NCI-H187 treated with DMSO at 0.1 percent for 48 hours (cell line): ENCODE data around the gene GSE1.

ENCODE experiments used
- DNase-seq: peaks from one replicate; lab custom pipeline; 2025; lab: John Stamatoyannopoulos, UW

The GSE1 gene

GRCh38 chr16:85681255-85681654 is 68.1 kb downstream of the GSE1 start:
- no peak for DNase-seq

DNA sequence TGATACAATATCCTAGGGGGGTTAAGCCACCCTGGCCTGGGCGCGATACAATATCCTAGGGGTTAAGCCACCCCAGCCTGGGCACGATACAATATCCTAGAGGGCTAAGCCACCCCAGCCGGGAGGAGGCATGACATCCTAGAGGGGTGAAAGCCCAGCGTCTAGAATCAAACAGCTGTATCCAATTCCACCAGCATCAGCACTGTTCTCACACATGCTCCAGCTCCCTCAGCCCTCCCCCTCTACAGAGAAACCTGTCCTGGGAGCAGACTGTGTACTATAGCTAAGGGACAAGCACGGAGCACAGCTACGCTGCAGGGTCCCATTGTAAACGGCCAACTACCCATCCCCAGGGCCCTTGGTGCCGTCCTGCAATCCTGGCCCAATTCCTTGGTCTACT is 69.4 kb downstream of the GSE1 start:
- DNase-seq = no peak

GRCh38 chr16:85683363-85683762 is 70.2 kb downstream of the GSE1 start:
- no peak for DNase-seq

GRCh38 chr16:85685251-85685650 is 72.1 kb downstream of the GSE1 start:
- DNase-seq = no peak

DNA sequence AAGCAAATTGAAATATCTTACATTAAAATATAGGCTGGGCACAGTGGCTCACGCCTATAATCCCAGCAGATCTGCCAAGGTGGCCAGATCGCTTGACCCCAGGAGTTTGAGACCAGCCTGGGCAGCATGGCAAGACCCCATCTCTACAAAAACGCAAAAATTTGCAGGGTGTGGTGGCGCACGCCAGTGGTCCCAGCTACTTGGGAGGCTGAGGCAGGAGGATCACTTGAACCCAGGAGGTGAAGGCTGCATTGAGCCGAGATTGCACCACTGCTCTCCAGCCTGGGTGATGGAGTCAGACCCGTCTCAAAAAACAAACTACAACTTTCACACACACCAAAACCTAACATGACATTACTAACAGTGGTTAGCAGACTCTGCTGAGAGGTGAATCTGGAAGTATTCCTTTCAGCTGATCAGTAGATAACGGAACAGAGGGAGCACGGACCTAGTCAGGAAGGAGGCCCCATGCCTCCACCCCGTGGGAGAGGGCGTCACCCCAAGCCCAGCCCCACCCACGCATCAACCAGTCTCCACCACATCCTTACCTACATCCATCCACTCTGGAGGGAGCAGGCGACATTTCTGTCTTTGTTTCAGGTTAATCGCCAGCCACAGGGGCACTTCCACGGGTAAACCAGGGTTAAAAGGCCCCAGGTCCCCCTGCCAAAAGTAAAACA is 73.9 kb downstream of the GSE1 start:
- no peak for DNase-seq

DNA sequence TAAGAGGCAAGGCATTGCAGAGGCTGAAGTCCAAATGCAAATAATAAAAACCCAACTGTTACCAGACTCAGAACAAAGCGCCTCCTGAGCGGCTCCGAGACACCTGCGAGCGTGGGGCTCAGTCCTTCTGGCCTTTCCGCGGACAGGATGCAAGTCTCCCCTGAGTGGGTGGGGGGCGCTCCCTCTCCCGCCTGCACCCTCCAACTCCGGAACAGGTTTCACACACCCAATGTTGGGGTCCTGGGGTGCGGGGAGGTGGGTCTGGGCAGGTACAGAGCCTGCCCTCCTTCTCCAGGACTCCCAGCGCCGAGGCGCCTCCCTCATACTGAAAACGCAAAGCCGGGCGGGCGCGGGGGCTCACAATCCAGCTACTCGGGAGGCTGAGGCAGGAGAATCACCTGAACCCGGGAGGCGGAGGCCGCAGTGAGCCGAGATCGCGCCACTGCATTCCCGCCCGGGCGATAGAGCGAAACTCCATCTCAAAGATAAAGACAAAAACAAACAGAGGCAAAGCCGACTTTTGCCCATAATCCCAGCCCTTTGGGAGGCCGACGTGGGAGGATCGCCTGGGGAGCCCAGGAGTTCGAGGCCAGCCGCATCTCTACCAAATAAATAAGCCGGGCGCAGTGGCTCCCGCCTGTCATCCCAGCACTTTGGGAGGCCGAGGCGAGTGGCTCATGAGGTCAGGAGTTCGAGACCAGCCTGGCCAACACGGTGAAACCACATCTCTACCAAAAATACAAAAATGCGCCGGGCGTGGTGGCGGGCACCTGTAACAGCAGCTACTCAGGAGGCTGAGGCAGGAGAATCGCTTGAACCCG is 74.7 kb downstream of the GSE1 start:
- no peak for DNase-seq

DNA sequence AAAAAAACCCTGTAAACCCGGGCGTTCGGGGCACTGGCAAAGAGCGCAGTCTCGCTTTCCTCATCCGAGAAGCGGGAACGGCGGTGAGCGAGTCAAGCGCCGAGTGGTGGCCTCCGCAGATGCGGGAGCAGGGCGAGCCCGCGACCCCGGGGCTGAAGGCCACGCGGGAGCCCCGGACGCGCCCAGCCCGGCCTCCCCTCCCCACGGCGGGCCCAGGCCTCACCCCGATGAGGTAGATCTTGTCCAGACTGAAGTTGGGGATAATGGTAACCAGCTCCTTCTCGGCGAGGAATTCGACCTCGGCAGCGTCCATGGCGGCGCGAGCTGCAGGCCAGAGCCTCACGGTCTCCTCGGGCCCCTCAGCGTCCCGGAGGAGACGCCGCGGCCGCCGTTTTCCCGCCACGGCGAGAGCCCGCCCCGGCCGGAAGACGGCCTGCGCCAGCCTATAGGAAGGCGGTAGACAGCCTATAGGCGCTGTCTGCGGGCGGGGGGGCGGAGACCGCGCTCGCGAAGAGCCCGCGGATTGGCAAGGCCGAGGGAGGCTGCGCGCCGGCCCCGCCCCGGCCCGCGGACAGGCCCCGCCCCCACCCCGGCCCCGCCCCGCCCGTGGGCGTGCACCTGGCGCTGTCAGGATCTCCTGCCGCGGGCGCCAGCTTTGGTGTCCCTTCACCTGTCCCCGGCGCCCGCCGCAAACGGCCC is 75.6 kb downstream of the GSE1 start, which contains the start of gene GINS2:
Gene GINS2, minus strand, starts transcription at position 369 of the 699 bp plus-strand sequence. Its CDS starts 56 bp downstream, at position 313.
- DNase-seq = no peak

DNA sequence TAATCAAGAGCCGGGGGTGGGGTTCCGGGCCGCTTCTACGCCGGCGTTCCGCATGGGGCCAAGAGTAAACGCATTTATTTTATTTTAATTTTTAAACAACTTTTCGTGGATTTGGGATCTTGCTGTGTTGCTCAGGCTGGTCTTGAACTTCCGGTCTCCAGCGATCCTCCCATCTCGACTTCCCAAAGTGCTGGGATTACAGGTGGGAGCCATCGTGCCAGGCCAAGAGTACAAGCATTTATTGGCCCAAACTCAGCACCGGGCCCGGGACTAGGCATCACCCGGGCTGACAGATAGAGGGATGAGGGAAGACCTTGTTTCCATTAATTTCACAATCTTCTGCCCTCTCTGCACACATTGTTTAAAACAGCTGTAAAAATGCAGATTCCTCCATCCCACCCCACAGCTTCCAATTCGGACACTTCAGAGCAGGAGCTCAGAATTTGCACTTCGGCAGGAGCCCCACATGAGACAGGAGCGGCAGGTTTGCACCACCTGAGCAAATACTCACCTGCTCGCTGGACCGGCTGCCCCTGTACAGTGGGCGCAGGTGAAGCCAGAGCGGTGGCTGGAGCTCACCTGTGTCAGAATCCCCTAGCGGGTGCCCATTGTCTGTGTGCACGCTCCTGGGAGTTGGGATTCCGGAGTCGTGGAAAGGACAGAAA is 76.3 kb downstream of the GSE1 start:
- DNase-seq = no peak

GRCh38 chr16:85689950-85690320 is 76.8 kb downstream of the GSE1 start:
- DNase-seq = no peak

- DNase-seq = no peak
Observed at GRCh38 chr16:85690469-85691064, 77.4 kb downstream of the GSE1 start.

DNA sequence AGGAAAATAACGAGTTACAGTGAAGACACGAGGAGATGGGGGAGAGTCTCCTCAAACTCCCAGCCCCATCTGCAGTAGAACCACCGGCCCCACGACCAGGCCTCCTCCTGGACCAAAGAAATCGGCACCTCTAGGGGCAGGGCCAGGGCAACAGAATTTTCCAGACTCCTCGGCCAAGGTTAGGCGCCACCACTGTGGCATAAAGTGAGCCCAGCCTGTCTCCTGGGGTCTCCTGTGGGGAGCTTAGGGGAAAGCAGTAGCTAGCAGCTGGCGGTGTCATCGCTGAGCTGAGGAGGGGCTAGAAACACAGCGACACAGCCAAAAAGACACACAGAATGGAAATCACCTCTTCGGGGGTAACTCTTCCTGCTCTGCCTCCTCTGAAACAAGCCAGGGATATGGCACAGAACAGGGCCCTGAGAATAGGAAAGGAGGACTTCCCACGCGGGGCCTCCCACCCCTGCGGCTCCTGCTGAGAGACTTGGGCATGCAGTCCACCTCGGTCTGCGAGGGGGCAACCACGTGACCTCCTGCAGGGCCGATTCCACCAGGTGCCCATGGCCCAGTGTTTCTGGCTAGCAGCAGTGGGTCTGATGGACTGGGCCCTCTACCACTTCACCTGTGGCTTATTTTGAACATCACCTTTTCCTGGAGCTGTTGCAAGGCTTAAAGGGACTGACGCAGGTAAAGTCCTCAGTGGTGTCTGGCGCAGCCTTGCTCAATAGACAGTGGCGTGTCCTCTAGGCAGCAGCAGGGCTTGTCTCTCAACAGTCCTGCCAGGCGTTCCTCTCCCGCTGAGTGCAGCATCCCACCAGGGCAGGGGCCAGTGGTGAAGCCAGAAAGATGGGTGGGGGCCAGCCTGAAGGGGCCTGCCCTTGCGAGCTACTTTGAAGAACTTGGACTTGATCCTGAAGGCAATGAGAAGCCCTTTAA is 82.3 kb downstream of the GSE1 start:
- DNase-seq = no peak

GRCh38 chr16:85696781-85697180 is 83.7 kb downstream of the GSE1 start:
- no peak for DNase-seq

DNA sequence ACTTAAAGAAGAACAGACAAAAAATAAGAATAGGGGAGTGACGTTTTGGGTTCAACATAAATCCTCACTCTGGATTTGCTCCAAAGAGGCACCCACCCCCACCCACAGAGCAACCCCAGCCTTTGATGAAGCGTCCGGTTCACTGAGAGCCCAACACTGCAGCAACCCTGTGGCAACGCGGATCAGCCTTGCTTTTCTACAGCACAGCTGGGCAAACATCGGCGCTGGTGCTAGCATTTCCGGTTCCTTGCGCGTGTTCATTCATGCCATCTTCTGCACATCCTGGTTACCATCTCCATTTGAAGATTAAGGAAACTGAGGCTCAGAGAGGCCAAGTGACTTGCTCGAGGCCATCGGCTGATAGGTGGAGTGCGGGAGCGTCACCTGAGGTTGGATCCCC is 84.3 kb downstream of the GSE1 start:
- no peak for DNase-seq

GRCh38 chr16:85698459-85698891 is 85.4 kb downstream of the GSE1 start:
- DNase-seq = no peak

- no peak for DNase-seq
Observed at GRCh38 chr16:85698935-85699558, 85.9 kb downstream of the GSE1 start.

- no peak for DNase-seq
Observed at GRCh38 chr16:85699628-85700027, 86.5 kb downstream of the GSE1 start.

DNA sequence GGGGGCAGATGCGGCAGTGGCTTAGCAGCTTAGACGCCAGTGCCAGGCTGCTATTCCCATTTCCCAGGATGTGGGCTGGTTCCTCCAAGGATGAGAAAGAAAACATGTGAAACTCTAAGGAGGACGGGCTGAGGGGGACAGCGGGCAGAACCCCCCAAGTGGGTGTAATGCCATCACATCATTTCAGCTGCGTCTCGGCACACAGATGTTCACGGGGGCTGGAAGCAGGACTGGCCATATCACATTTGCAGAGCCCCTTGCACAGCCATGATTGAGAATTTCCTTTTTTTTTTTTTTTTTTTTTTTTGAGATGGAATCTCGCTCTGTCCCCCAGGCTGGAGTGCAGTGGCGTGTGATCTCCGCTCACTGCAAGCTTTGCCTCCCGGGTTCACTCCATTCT is 90.9 kb downstream of the GSE1 start:
- no peak for DNase-seq

DNA sequence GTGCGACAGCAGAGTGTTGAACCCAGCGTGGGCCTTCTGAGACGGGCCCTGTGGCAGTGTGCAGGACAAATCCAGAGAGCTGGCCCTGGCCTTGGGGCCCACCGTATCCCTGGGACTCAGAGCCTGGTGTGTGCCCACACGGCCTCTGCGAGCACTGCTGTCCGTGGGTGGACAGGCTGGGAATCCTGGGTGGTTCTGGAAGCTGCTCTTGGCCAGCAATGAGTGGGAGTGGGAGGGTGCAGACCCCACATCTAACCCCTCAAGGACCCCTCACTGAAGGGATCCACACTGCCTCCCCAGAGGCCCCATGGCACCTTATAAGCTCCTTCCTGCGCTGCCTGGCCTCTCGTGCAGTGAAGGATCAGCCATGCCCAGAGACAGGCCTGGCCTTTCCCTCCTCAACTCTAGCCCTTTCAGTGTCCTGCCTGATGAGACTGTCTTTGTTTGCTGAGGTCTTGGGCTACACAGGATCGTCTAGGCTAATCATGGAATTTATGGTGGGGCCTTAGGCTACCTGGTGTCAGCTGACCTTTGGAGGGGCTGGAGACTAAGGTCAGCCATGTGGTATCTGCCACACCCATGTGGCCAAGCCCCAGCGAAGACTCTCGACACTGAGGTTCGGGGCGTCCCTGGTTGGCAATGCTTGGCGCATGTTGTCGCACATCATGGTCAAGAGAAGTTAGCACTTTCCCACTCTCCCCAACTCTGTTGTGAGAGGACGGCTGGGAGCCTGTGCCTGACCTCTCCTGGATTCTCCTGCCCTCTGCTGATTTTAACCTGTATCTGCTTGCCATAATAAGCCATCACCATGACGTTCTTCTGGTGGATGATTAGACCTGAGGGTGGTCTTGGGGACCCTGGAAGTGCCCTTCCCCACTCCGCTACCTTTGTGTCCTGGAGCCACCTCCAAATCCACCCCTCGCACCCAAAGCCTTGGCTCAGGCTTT is 92.1 kb downstream of the GSE1 start:
- DNase-seq = no peak

- DNase-seq = no peak
Observed at GRCh38 chr16:85706449-85707034, 93.4 kb downstream of the GSE1 start.
